ENCODE results near the gene SDR42E2.
"Not testable (repeated sequence)": the region's sequence is repeated elsewhere in the genome, so short reads cannot be mapped to it uniquely, and the experiment has no call there.

SDR42E2 gene
- 0 to 2.8 (median 0.20) reads per million in 17 experiments for total RNA-seq

GRCh38 chr16:22161999-22162655 is at the start of gene SDR42E2:
SDR42E2 (plus strand) TSS chr16:22162506; CDS start chr16:22165583, 3,077 bp downstream.
- DNase-seq, result peak in 1 of 4 experiments; percentile 7

GRCh38 chr16:22116095-22116700 is 46.1 kb upstream of the SDR42E2 start:
- no peak for DNase-seq

- no peak for DNase-seq
These were observed 44.7 kb upstream of the SDR42E2 start for GRCh38 chr16:22117609-22118008.

- DNase-seq, result no peak
These were observed 41.9 kb upstream of the SDR42E2 start for GRCh38 chr16:22120440-22120839.

GRCh38 chr16:22122239-22122638 is 40.1 kb upstream of the SDR42E2 start:
- no peak for DNase-seq

GRCh38 chr16:22123146-22123545 is 39.2 kb upstream of the SDR42E2 start:
- DNase-seq, result peak; percentile 47 to 80 (median 77)

GRCh38 chr16:22123759-22124490 is 38.4 kb upstream of the SDR42E2 start:
- no peak for DNase-seq

- no peak for DNase-seq
These were observed 37.6 kb upstream of the SDR42E2 start for GRCh38 chr16:22124583-22125284.

- DNase-seq, result no peak
These were observed 36.2 kb upstream of the SDR42E2 start for GRCh38 chr16:22126037-22126558.

- not testable (repeated sequence) for DNase-seq
These were observed 33.8 kb upstream of the SDR42E2 start for GRCh38 chr16:22128537-22128936.

- DNase-seq, result no peak
These were observed 31.8 kb upstream of the SDR42E2 start for GRCh38 chr16:22130528-22130927.

- no peak for DNase-seq
These were observed 29.5 kb upstream of the SDR42E2 start for GRCh38 chr16:22132801-22133200.

GRCh38 chr16:22138482-22138881 is 23.8 kb upstream of the SDR42E2 start:
- DNase-seq, result no peak

GRCh38 chr16:22139008-22139407 is 23.3 kb upstream of the SDR42E2 start:
- no peak for DNase-seq

GRCh38 chr16:22139732-22140131 is 22.6 kb upstream of the SDR42E2 start:
- DNase-seq, result no peak

GRCh38 chr16:22141767-22142166 is 20.5 kb upstream of the SDR42E2 start:
- DNase-seq, result peak; percentile 5 to 43 (median 33)

- no peak for DNase-seq
These were observed 17.8 kb upstream of the SDR42E2 start for GRCh38 chr16:22144520-22144919.

GRCh38 chr16:22147853-22148252 is 14.5 kb upstream of the SDR42E2 start:
- DNase-seq, result no peak

GRCh38 chr16:22151246-22151998 is 10.9 kb upstream of the SDR42E2 start:
- no peak for DNase-seq

- DNase-seq, result no peak
These were observed 10.0 kb upstream of the SDR42E2 start for GRCh38 chr16:22152316-22152715.

- DNase-seq, result peak in 1 of 4 experiments; percentile 8
These were observed 9.2 kb upstream of the SDR42E2 start for GRCh38 chr16:22153078-22153477.

- no peak for DNase-seq
These were observed 905 bp upstream of the SDR42E2 start for GRCh38 chr16:22161401-22161800.
